Skeletal muscle cell (primary cell): ENCODE results near the gene FARP2.
"Not testable (repeated sequence)": the region's sequence is repeated elsewhere in the genome, so short reads cannot be mapped to it uniquely, and the experiment has no call there.

Experiments
- DNase-seq: peaks from one replicate; pipeline ENCODE4 v3.0.0-alpha.2; 2010; ENCODE audit warnings: low read depth
- H3K4me3 ChIP-seq: 2 replicates; pipeline ENCODE4 v1.5.1; 2011; ENCODE audit warnings: low read depth, mild to moderate bottlenecking, control low read depth, low read length, moderate library complexity

Gene FARP2

GRCh38 chr2:241391892-241392665 lies 36.0 kb downstream of the FARP2 start:
- no peak for DNase-seq

GRCh38 chr2:241392753-241393152 lies 36.7 kb downstream of the FARP2 start:
- not testable (repeated sequence) for H3K4me3 ChIP-seq, DNase-seq

More at GRCh38 chr2:241391892-241392665, 36.0 kb downstream of the FARP2 start:
- no peak overlapping the region for H3K4me3 ChIP-seq

- DNase-seq, result no peak
- no peak overlapping the region for H3K4me3 ChIP-seq
Observed at GRCh38 chr2:241393524-241394196, 37.6 kb downstream of the FARP2 start.

DNA sequence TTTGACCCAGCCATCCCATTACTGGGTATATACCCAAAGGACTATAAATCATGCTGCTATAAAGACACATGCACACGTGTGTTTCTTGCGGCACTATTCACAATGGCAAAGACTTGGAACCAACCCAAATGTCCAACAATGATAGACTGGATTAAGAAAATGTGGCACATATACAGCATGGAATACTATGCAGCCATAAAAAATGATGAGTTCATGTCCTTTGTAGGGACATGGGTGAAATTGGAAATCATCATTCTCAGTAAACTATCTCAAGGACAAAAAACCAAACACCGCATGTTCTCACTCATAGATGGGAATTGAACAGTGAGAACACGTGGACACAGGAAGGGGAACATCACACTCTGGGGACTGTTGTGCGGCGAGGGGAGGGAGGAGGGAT lies 40.7 kb downstream of the FARP2 start:
- DNase-seq, H3K4me3 ChIP-seq: not testable (repeated sequence)

- no peak overlapping the region for H3K4me3 ChIP-seq
- DNase-seq, result no peak
Observed at GRCh38 chr2:241399941-241400922, 44.1 kb downstream of the FARP2 start.

DNA sequence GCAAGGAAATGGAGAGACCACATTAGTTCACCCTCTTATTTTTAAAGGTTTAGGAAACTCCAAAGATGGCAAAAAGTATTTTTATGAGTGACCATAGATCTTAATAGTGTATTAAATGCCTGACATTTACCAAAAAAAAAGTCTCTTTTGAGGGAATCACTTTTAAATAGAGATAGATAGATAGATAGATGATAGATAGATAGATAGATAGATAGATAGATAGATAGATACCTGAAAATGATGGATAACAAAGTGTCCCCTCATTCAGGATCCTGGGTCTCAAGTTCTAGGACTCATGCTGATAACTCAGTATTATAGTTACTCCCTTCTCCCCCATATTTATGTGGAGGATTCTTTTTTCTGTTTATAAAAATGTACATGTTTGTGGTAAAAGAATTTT lies 52.8 kb downstream of the FARP2 start:
- DNase-seq, result no peak

DNA sequence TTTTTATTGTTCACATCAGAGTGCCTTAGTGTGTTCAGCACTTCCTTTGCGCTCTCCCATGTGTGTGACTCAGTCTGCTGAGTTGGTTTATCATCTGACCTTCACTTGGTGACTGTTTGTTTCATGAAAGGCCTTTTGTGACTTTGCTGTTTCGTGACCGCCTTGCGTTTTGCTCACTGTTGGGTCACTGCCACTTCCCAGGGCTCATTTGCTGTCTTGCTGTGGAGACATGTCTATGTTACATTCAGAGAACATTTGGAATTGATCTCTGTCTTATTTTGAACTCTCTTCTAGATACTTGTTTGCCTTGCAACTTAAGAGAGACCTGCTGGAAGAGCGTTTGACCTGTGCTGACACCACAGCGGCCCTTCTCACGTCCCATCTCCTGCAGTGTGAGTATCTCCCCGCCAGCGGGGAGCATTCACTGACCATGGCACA lies 54.7 kb downstream of the FARP2 start:
- DNase-seq, result no peak
- H3K4me3 ChIP-seq, result no peak overlapping the region

More for the DNA sequence above, 52.8 kb downstream of the FARP2 start:
- H3K4me3 ChIP-seq, result no peak overlapping the region

DNA sequence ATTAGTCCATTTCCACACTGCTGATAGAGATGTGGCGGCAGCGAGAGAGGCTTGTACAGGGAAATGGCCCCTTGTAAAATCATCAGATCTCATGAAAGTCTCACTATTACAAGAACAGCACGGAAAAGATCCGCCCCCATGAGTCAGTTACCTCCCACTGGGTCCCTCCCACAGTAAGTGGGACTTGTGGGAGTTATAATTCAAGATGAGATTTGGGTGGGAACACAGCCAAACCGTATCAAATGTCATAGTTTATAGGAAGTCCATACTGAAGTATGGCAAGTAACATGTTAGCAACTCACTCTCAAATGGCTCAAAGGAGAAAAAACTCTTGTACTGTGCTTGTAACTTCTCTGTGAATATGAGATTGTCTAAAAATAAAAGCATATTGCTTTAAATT lies 56.1 kb downstream of the FARP2 start:
- no peak overlapping the region for H3K4me3 ChIP-seq
- peak; percentile 83 for DNase-seq

GRCh38 chr2:241413501-241413900 lies 57.4 kb downstream of the FARP2 start:
- DNase-seq, result not testable (repeated sequence)

GRCh38 chr2:241413929-241414580 lies 58.0 kb downstream of the FARP2 start:
- DNase-seq, result no peak

More at GRCh38 chr2:241413501-241413900, 57.4 kb downstream of the FARP2 start:
- not testable (repeated sequence) for H3K4me3 ChIP-seq

GRCh38 chr2:241415196-241415595 lies 59.1 kb downstream of the FARP2 start:
- no peak overlapping the region for H3K4me3 ChIP-seq
- DNase-seq, result no peak

More at GRCh38 chr2:241413929-241414580, 58.0 kb downstream of the FARP2 start:
- H3K4me3 ChIP-seq, result no peak overlapping the region

DNA sequence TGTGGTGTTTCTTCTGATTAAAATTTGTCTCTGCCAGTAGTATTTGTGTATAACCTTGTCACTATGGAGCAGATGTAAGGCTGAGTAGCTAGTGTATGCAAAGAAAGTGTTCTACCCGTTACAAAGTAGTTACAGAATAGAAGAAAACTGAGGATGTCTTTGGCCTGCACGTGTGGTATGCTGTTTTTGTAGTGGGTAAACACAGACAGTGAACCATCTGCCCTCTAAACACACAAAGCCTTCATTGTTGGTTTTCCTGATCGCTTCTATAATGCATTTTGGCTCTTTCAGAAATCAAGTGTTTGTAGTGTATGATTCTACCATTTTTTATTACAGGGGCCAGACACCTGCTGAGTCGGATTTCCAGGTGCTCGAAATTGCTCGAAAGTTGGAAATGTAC lies 61.5 kb downstream of the FARP2 start:
- no peak for DNase-seq
- no peak overlapping the region for H3K4me3 ChIP-seq

GRCh38 chr2:241421330-241421729 lies 65.2 kb downstream of the FARP2 start:
- DNase-seq, result no peak
- no peak overlapping the region for H3K4me3 ChIP-seq

DNA sequence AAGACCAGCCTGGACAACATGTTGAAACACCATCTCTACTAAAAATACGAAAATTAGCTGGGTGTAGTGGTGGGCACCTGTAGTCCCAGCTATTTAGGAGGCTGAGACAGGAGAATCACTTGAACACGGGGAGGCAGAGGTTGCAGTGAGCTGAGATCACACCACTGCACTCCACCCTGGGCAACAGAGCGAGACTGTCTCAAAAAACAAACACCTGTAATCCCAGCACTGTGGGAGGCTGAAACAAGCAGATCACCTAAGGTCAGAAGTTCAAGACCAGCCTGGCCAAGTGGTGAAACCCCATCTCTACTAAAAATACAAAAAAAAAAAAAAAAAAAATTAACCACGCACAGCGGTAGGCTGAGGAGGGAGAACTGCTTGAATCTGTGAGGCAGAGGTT lies 65.9 kb downstream of the FARP2 start:
- not testable (repeated sequence) for DNase-seq, H3K4me3 ChIP-seq

GRCh38 chr2:241422350-241422749 lies 66.3 kb downstream of the FARP2 start:
- DNase-seq, result no peak
- H3K4me3 ChIP-seq, result no peak overlapping the region

DNA sequence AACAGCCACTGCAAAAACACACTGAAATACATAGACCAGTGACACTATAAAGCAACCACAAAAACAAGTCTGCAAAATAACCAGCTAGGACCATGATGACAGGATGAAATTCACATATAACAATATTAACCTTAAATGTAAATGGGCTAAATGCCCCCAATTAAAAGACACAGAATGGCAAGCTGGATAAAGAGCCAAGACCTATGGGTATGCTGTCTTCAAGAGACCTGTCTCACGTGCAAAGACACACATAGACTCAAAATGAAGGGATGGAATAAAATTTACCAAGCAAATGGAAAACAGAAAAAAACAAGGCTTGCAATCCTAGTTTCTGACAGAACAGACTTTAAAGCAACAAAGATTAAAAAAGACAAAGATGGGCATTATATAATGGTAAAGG lies 67.4 kb downstream of the FARP2 start:
- DNase-seq, H3K4me3 ChIP-seq: not testable (repeated sequence)

- no peak for DNase-seq
- no peak overlapping the region for H3K4me3 ChIP-seq
Observed at GRCh38 chr2:241425368-241425767, 69.3 kb downstream of the FARP2 start.

DNA sequence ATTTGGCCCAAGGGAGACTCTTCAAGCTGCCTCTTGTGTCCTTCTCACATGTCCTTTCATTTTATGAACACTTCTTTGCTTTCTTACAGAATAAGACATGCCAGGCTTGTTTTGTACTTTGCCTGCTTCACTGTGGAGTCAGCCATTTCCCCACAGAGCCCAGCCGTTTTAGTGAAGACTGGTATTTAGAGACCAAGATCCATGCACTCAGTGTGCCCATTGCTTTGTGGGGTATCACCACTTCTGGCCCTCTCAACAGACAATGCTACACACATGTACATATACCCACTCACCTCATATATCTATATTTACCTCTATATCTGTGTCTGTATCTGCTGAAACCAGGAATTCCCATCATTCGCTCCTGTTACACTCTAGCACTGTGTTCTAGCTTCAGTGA lies 74.1 kb downstream of the FARP2 start:
- no peak for DNase-seq
- H3K4me3 ChIP-seq, result no peak overlapping the region

DNA sequence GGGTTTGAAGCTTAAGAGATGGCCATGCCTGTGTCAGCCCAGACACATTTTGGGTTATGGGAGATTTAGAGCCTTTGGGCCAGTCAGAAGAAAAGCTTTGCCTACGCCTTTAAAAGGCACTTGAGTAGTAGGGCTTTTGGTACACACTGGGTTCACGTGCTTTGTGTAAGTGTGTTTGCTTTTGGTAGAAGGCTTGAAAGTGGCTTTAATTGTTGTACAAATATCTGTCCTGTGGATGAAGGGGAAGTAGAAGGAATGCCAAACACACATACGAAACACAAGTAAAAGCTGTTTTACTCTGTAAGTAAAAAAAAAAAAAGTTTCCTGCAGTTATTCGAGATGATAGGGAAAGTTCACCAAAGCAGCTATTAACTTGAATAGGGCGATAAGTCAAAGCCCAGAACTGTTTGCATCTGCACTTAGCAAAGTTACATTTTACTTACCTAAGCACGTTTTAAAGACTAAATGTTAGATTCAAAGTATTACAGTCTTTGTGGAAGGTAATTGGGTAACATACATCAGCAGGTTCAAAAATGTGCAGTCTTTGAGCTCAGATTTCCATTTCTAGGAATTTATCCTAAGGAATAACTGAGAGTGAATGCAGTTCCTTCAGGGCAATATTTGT lies 76.9 kb downstream of the FARP2 start:
- no peak overlapping the region for H3K4me3 ChIP-seq
- no peak for DNase-seq
